GM12872 (cell line): Measurements from ENCODE around the gene TBX2.

Experiments
- TF ChIP-seq, protein P1 (sequence below): IDR thresholded peaks from 3 replicates; pipeline ENCODE4 v1.5.1; 2011; ENCODE audit warnings: low read depth, mild to moderate bottlenecking, low read length, moderate library complexity; ENCODE audit not compliant: insufficient read depth

TBX2 gene

DNA sequence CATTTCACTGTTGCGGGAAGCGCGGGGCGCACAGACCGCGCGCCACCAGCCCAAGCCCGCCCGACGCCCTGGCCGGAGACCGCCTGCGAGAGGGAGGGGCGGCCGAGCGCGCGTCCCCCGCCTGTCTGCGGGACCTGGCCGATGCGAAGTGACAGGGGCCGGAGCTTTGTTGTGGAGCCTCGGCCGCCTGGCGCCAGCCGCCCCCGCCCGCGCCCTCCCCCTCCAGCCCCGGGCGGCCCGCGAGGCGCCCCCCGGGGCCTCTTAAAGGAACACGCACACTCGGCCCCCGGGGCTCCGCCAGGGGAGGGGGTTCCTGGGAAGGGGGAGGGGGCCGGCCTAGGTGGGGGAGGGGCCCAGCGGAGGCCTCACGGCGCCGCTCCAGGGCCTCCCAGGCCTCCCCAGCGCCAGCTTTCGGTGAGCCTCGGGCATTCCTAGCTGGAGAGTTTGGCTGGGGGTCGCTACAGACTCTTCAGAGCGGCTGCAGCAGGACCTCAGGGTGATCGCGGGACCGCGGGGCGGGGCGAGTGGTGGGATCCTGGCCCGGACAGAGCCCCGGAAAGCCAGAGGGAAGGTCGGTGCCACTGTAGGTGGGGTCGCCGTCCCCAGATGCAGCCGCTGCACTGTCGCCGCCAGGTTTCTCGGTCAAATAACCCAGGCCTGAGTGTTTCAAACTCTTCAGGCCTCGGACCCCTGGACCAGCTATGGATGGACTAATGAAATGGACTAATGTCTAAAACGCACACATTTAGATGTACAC is 2.4 kb upstream of the TBX2 start:
- TF ChIP-seq, protein P1, sequence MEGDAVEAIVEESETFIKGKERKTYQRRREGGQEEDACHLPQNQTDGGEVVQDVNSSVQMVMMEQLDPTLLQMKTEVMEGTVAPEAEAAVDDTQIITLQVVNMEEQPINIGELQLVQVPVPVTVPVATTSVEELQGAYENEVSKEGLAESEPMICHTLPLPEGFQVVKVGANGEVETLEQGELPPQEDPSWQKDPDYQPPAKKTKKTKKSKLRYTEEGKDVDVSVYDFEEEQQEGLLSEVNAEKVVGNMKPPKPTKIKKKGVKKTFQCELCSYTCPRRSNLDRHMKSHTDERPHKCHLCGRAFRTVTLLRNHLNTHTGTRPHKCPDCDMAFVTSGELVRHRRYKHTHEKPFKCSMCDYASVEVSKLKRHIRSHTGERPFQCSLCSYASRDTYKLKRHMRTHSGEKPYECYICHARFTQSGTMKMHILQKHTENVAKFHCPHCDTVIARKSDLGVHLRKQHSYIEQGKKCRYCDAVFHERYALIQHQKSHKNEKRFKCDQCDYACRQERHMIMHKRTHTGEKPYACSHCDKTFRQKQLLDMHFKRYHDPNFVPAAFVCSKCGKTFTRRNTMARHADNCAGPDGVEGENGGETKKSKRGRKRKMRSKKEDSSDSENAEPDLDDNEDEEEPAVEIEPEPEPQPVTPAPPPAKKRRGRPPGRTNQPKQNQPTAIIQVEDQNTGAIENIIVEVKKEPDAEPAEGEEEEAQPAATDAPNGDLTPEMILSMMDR: no peak

DNA sequence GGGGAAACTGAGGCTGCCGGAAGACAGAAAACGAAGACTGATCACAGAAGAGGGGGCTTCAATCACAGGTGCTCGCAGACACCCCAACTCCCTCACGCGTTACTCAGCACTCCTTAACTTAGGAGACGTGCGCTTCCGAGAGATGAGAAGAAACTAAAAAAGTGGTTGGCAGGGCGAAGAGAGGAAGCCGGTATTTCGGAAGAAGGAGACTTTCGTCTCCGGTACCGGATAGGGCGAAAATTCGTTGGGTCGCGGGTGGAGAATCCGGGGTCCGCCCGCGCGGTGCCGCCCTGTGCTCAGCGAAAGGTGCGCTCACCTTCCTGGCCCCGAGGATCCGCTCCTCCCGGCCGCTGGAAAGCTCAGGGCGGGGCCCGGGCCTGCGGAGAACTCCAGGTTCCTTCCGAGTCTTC is 917 bp upstream of the TBX2 start:
- TF ChIP-seq, protein P1: no peak

DNA sequence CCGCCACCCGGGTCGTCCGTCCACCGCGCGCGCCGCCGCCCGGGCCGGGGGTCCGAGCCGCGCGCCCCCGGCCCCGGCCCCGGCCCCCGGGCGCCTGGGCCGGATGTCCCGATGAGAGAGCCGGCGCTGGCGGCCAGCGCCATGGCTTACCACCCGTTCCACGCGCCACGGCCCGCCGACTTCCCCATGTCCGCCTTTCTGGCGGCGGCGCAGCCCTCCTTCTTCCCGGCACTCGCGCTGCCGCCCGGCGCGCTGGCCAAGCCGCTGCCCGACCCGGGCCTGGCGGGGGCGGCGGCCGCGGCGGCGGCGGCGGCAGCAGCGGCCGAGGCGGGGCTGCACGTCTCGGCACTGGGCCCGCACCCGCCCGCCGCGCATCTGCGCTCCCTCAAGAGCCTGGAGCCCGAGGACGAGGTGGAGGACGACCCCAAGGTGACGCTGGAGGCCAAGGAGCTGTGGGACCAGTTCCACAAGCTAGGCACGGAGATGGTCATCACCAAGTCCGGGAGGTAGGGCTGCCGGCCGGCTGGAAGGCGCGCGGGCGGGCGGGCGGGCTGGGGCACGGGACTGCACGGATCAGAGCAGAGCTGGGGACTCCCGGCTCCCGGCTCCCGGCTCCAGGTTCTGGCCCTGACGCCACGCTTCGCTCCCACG is 548 bp downstream of the TBX2 start:
- TF ChIP-seq, protein P1: no peak

DNA sequence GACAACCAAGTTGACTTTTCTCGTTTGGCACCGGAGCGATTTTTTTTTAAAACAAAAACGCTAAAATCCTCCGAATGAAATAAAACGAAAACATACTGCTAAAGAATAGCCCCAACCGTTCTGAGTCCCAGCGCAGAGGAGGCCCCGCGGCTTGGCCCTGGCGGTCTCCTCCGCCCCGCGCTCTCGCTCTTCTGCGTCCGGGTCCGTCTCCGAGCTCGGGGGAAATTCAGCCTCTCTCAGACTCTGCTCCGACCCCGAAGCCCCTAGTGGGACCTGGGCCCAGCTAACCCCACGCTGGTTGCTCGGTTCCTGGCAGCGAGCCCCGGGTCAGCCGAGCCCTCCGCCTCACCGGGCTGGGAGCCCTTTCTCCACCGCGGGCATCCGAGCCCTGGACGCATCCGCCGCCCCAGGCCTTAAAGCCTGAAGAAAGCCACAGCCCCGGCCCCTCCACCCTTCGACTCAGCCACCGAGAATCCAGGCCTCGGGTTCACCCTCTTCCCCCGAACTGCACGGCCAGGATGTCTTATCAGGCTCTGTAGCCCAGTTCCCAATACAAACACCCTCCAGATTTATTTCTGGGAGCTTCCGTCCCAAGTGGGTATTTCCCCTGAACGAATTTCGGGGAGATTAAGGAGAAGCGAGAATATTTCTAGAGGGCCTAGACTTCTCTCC is 1.2 kb downstream of the TBX2 start:
- TF ChIP-seq, protein P1: no peak

DNA sequence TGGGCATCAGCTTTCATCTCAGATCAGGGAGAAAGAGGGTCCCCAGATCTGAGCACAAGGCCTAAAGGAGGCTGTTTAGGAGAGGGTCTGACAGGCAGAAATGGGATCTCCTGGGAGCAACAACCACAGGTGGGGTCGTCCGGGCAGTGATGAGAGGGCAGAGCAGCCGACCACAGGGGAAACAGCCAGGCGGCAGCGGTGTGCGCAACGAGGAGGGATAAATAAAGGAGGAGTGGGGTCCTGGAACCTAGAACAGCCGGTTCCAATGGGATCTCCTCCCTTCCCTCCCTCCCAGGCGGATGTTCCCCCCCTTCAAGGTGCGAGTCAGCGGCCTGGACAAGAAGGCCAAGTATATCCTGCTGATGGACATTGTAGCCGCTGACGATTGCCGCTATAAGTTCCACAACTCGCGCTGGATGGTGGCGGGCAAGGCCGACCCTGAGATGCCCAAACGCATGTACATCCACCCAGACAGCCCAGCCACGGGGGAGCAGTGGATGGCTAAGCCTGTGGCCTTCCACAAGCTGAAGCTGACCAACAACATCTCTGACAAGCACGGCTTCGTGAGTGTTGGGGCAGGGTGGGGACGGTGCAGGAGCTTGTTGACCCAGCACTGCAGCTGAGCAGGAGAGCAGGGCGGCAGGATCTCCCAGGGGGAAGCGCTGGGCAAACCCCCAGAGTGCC is 1.9 kb downstream of the TBX2 start:
- TF ChIP-seq, protein P1: no peak

DNA sequence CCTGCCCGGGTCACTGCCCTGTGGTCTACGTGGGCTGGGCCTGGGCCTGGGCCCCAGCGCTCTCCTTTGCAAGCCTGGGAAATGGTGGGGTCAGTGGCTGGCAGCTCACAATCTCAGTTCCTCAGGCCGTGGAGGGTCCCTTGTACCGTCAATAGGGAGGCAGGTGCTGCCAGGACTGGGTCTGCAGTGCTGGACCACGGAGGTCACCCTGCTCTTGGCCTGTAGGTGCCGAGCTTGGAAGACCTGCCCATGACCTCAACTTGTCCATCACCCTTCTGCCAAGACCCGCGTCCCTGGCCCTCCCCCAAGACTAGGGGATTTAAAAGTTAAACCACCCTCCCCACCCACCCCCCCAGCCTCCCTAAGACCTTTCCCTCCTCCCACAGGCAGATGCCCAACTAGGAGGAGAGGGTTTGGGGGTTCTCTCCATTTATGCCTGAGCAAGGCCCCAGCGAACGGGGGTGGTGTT is 2.5 kb downstream of the TBX2 start:
- TF ChIP-seq, protein P1: no peak
